Activated T-cell treated with anti-CD3 and anti-CD28 coated beads for 24 hours (primary cell): ENCODE measurements around the gene HDHD5.

Experiments
- DNase-seq: peaks from one replicate; pipeline ENCODE4 v3.0.0-alpha.2; 2020; ENCODE audit warnings: low read depth

Gene HDHD5

GRCh38 chr22:17120281-17120680 lies 38.8 kb downstream of the HDHD5 start:
- peak; percentile 23 for DNase-seq

GRCh38 chr22:17119481-17120202 lies 39.4 kb downstream of the HDHD5 start:
- DNase-seq, result no peak

GRCh38 chr22:17118342-17118741 lies 40.7 kb downstream of the HDHD5 start:
- no peak for DNase-seq

- DNase-seq, result no peak
Measured at GRCh38 chr22:17117890-17118289, 41.2 kb downstream of the HDHD5 start.

GRCh38 chr22:17117400-17117799 lies 41.7 kb downstream of the HDHD5 start:
- no peak for DNase-seq

GRCh38 chr22:17116572-17117330 lies 42.3 kb downstream of the HDHD5 start:
- no peak for DNase-seq

GRCh38 chr22:17115945-17116565 lies 43.0 kb downstream of the HDHD5 start:
- DNase-seq, result no peak

GRCh38 chr22:17115236-17115635 lies 43.8 kb downstream of the HDHD5 start:
- no peak for DNase-seq

GRCh38 chr22:17114898-17115235 lies 44.2 kb downstream of the HDHD5 start:
- no peak for DNase-seq

- no peak for DNase-seq
Measured at GRCh38 chr22:17114173-17114897, 44.7 kb downstream of the HDHD5 start.

- DNase-seq, result no peak
Measured at GRCh38 chr22:17113600-17113999, 45.5 kb downstream of the HDHD5 start.

GRCh38 chr22:17112491-17113042 lies 46.5 kb downstream of the HDHD5 start:
- DNase-seq, result no peak

GRCh38 chr22:17110791-17111550 lies 48.1 kb downstream of the HDHD5 start:
- no peak for DNase-seq

- DNase-seq, result no peak
Measured at GRCh38 chr22:17109976-17110375, 49.1 kb downstream of the HDHD5 start.

GRCh38 chr22:17109113-17109865 lies 49.8 kb downstream of the HDHD5 start:
- no peak for DNase-seq

- no peak for DNase-seq
Measured at GRCh38 chr22:17108256-17109112, 50.6 kb downstream of the HDHD5 start.

- no peak for DNase-seq
Measured at GRCh38 chr22:17107547-17107810, 51.6 kb downstream of the HDHD5 start.

- DNase-seq, result no peak
Measured at GRCh38 chr22:17106785-17107546, 52.1 kb downstream of the HDHD5 start.

GRCh38 chr22:17106161-17106784 lies 52.8 kb downstream of the HDHD5 start:
- no peak for DNase-seq
